Measurements from ENCODE around the gene CACNA2D3.

GRCh38 chr3:54703923-54704322, 581.6 kb downstream of the CACNA2D3 start:
- TF ChIP-seq, protein P1, sequence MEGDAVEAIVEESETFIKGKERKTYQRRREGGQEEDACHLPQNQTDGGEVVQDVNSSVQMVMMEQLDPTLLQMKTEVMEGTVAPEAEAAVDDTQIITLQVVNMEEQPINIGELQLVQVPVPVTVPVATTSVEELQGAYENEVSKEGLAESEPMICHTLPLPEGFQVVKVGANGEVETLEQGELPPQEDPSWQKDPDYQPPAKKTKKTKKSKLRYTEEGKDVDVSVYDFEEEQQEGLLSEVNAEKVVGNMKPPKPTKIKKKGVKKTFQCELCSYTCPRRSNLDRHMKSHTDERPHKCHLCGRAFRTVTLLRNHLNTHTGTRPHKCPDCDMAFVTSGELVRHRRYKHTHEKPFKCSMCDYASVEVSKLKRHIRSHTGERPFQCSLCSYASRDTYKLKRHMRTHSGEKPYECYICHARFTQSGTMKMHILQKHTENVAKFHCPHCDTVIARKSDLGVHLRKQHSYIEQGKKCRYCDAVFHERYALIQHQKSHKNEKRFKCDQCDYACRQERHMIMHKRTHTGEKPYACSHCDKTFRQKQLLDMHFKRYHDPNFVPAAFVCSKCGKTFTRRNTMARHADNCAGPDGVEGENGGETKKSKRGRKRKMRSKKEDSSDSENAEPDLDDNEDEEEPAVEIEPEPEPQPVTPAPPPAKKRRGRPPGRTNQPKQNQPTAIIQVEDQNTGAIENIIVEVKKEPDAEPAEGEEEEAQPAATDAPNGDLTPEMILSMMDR (conservative IDR thresholded peaks at IDR 0.05; ENCODE audit: low read depth, low read length), result no peak
- no peak for TF ChIP-seq EZH2 (IDR thresholded peaks at IDR 0.05; ENCODE audit: low read length, unreplicated experiment)
- no peak for TF ChIP-seq EZH2phosphoT487 (IDR thresholded peaks at IDR 0.05; ENCODE audit: borderline replicate concordance, low read length)
